Activated naive CD4-positive, alpha-beta T cell treated with Interleukin-2 at 50 U/mL for 16 hours (primary cell): ENCODE data around the gene FAM13A.
"Not testable (repeated sequence)": the region's sequence is repeated elsewhere in the genome, so short reads cannot be mapped to it uniquely, and the experiment has no call there.

Experiments used
- DNase-seq: peaks from one replicate; pipeline ENCODE4 v3.0.0-alpha.2; 2020

The FAM13A gene

DNA sequence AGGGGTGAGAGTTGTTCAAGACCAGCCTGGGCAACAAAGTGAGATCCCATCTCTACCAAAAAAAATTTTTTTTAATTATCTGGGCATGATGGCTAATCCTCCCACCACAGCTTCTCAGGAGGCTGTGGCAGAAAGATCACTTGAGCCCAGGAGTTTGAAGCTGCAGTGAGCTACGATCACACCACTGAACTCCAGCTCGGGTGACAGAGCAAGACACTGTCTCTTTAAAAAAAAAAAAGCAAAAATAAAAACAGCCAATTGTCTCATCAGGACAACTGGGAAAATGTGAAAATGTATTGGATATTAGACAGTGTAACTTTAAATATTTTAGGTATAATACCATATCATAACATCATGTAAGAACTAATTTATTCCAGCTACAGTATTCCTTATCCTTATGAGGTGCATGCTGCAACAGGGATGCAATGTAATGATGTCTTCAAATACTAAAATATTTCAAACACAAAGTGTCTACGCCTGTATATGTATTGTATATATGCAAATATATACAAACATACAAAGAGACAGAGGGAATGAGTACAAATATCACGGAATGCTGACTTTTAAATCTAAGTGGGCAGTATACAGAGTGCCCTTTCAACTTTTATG lies 17.2 kb downstream of the FAM13A start:
- no peak for DNase-seq

DNA sequence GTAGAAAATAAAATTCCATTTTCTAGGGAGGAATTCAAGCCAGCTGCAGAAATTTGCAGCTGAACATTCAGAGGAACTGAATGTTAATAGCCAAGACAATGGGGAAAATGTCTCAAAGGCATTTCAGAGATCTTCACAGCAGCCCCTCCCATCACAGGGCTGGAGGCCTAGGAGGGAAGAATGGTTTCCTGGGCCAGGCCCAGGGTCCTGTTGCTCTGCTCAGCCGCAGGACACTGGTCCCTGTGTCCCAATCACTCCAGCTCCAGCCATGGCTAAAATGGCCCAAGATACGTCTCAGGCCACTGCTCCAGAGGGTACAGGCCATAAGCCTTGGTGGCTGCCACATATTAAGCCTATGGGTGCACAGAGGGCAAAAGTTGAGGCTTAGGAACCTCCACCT lies 20.4 kb downstream of the FAM13A start:
- no peak for DNase-seq

DNA sequence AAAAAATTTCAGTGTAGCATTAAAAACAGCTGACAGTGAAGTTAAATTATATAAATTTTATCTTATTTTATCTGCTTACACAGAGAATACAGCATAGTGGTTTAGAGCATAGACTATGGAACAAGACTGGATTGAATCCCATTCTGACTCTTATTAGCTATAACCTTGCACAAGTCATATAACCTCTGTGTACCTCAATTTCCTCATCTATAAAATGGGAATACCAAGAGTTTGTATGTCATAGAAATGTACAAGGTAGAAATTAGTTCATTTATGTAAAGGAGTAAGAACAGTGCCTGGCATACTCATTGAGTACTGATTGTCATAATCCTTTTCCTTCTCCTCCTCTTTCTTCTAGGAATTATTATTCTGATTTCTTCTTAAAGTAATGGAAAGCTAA lies 25.7 kb downstream of the FAM13A start:
- no peak for DNase-seq

DNA sequence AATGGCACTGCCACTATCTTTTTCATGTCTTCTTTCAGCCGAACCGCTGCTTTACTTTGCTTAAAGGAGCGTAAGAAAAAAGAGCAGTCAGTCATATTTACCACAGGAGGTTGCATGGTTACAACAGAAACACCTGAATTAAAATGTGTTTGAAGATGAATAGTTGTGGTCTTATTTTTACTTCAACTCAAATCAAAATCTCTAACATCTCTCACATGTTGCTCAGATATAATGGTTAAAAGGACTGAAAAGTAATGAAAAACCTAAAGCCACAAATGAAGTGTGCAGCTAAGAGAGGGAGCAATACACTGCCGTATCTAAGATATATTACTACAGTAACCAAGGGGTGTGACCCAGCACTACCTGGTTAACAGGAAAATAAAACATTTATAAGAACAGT lies 27.4 kb downstream of the FAM13A start:
- DNase-seq, result no peak

DNA sequence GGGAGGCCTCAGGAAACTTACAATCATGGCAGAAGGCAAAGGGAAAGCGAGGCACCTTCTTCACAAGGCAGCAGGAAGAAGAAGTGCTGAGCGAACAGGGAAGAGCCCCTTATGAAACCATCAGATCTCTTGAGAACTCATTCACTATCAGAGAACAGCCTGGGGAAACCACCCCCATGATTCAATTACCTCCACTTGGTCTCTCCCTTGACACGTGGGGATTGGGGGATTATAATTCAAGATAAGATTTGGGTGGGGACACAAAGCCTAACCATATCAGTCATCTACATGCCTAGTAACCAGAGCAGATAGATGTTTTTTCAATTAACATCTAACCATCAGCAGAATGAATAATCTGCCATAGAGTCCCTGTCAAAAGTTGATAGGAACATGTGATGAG lies 30.4 kb downstream of the FAM13A start:
- no peak for DNase-seq

DNA sequence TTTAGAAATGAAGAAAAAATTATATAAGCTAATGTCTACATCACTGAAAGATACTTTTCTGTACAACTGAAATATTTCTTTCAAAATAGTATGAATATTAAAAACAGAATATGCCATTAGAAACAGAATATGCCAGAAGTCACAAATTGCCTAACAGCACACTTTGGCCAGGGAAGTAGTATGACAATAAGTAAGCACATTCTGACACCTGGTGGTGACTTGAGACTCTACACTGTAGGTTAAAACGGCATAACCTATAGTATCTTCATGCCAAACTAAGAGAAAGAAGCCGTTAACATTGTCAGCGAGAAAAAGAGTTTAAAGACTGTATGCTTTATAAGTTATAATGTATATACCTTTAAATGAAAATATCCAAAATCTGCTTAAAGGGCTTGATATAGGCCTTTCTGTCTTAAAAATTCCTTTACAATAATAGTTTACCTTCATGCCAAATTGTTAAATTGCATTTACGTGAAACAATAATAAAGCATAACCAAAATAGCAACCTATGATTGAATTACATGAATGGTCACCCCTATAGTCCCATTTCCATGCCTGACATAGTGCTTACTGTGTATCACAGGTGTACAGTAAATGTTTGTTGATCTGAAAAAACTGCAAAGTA lies 32.8 kb downstream of the FAM13A start:
- peak; percentile 29 for DNase-seq

DNA sequence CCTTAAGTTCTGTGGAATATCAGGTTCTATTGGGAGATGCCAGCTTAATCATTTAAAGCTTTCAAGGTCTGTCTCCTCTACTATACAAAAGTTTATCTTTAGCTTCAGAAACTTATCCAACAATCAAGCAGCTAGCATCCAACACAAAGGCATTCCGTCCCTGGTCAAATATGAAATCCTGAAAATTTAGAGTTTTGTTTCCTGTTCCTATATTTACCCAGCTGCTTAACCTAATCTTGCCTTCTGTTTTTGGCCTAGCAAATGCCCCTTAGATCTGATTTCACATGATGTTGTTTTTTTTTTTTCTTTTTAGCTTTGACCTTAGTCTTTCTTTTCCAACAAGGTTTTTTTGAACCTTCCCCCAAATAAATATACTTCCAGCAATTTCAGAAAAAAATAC lies 33.8 kb downstream of the FAM13A start:
- DNase-seq, result no peak

DNA sequence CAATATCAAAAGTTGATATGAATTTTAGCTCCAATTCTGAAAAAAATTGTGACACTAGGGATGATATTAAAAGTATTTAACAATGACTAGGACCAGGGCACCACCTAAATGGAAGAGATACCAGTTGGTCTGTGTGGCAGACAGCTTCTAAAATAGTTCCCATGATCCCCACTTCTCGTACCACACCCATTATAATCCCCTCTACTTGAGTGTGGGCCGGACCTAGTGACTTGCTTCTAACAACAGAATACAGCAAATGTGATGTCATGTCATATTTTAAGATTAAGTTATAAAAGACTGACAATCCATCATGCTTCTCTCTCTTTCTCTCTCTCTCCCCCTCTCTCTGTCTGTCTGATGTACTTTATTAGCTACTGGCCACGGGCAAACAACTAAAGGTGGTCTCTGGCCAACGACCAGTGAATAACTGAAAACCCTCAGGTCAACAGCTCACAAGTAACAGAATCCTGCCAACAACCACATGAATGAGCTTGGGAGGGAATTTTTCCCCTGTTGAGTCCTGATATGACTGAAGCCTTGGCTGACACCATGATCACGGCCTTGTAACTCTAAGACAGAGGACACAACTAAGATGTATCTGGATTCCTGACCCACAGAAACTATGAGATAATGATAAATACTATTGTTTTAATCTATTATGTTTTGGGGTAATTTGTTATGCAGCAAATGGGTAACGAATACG lies 34.4 kb downstream of the FAM13A start:
- no peak for DNase-seq

DNA sequence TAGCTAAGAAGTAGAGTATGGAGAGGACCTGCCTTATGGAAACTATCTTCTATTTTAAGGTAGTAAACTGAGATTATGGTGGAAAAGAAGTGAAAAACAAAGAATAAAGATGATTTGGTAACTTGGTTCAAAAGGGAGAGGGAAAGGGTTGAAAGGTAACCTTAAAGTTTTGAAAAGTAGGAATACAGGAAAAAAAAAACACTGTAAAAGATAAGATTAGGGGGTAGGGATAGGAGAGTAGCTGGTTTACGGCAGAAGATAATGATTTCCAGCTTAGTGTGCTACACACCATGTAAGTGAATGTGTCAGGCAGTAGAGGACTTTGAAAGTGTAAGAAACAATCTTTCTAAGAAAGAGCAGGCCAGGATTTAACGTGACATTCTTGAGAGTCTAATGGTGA lies 35.3 kb downstream of the FAM13A start:
- no peak for DNase-seq

DNA sequence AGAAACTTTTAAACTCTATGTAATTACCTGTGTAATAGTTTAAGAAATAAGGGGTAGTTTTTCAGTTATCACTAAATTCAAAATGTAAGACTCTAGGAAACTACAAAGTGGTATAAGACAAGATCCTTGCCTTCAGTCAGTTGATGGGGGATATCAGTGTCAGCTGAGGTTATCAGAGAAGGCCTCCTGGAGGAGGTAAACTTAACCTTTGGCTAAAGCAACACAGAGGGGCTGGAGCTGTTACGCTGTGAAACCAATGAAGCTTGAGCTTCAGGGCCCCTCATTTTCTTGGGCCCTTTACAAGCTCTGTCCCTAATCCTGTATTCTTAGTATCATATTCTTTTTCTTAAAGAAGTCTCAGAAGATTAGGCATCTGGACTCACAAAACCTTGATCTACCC lies 35.9 kb downstream of the FAM13A start:
- DNase-seq, result no peak

DNA sequence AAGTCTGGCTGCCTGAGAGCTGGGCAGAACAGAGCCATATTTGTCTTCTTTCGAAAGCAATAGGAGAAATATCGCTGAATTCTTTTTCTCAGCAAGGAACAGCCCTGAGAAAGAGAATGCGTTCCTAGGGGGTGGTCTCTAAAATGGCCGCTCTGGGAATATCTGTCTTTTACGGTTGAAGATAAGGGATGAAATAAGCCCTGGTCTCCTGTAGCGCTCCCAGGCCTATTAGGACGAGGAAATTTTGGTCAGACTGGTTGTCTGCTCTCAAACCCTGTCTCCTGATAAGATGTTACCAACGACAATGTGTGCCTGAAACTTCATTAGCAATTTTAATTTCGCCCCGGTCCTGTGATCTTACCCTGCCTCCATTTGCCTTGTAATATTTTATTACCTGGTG lies 42.1 kb downstream of the FAM13A start:
- DNase-seq, result not testable (repeated sequence)

DNA sequence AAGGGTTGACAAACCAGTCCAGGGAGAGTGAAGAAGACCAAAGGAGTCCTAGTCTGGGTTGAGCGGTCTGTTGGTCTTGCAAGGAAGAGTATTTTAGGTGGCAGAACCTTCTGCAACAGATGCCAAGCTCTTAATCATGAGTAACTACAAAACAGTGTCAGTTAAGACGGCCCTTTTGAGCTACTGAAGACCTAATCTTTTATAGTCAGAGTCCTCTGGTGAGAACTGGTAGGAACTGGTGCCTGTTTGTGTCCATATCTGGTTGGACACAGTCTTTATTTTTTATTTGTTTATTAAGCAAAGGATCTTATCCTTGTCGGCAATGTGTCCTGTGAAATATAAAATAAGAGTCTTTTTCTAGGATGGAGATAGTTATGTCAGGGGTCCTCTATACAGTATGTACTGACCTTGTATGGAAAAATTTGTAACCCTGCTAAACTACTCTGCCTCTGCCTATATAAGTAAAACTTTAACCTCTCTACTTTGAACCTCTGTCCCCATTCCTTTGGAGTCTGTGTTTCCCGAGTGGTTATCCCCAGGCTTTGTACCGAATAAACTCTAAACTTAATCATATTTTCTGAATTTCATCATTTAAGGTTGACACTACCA lies 47.1 kb downstream of the FAM13A start:
- DNase-seq, result no peak

DNA sequence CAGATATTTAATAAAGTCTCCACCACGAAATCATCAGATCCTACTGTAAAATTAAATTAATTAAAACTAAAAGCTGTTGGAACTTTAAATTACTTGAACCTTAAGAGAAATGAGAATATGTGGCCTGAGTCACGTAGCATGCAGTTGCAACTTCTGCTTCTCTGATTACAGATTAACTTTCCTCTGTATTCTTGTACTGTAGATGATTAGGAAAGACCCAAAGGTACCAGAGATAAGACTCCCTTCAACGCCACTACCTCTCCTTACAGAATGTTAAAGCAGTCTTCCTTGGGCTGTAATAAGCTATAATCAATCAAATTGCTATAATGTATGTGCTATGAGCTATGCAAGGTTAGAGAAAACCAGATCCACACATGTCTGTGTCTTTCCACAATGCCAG lies 47.9 kb downstream of the FAM13A start:
- DNase-seq, result no peak

DNA sequence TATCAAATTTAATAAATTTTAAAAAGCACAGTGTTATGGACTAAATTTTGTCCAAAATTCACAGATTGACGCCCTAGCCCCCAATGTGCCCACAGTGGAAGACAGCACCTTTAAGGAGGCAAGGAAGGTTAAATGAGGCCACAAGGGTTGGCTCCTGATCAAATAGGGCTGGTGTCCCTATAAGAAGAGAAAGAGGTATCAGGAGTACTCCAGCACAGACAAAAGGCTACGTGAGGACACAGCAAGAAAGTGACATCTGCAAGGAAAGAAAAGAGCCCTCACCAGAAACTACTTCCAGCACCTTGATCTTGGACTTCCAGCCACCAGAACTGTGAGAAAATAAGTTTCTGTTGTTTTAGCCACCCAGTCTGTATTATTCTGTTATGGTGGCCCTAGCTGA lies 48.8 kb downstream of the FAM13A start:
- no peak for DNase-seq

DNA sequence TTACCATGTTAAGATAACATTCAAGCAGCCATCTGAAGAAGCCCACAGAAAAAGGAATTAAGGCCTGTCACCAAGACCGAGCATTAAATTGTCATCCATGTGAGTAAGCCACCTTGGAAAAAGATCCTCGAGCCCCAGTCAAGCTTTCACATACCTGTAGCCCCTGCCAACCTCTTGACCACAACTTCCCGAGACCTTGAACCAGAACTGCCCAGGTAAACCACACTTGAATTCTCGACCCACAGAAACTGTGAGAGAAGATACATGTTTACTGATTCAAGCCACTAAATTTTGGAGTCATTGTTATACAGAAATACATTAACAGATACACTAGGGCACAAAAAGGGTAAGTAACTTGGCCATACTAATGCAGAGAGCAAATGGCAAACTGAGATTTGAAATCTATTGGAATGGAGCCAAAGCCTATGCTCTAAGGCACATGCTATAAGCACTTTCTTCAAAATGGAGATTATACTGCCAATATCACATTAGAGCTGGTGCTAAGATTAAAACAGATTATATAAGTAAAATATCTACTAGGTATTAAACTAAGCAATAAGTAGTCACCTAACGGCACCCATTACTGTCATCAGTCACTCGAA lies 49.5 kb downstream of the FAM13A start:
- DNase-seq, result no peak

DNA sequence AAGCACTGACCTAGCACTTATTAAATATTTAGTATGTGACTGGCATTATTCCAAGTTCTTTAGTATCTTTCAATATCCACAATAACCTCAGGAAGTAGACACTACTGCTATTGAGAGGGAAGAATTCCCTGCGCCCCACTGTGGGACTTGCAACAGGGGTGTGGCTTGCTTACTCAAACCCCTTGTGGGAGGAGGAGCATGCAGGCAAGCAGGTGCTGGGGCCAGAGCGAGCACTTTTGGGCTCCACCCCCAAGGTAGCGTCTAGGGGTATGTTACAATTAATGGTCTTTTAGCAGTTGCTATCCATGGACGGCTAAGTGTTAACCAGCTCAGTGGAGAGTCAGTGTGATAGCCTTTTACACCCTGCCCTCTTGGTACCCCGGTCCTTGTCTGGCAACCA lies 50.7 kb downstream of the FAM13A start:
- DNase-seq, result no peak

DNA sequence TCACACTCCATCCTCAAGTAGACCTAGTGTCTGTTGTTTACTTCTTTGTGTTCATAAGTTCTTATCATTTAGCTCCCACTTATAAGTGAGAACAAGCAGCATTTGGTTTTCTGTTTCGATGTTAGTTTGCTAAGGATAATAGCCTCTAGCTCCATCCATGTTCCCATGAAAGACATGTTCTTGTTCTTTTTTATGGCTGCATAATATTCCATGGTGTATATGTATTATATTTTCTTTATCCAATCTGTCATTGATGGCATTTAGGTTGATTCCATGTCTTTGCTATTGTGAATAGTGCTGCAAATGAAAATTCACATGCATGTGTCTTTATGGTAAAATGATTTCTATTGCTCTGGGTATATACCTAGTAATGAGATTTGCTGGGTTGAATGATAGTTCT lies 51.9 kb downstream of the FAM13A start:
- not testable (repeated sequence) for DNase-seq

DNA sequence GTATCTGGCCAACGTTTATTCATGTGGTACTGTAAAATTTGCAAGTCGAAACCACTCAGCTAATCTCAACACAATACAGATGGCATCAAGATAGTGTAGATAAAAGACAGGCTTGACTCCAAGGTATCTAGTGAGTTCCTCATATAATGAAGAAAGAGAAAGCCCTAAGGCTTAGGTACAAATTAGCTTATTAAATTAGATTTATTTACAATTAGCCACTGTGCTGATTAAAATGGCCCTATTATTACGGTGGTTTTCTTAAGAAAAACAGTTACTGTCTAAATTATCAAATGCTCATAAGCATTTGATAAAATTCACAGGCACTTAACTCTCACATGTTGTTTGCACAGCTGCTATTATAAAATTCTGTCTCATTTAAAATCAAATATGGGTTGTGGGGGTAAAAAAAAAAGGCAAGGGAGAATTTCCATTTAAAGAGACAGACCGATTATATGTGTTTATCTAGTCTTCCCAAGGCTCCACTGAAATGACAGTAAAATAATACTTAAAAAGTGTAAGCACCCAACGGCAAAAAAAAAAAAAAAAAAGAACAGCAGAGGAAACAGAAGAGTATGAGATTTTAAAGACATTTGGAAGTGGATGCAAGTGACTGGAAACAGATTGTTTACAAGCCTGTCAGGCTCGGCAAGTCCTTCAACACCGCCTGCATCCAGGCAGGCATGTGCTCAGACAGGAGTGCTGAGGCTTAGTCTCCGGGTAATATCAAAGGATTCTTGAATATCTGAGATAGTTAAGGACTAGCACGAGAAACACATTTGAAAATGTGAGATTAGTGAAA lies 55.1 kb downstream of the FAM13A start:
- DNase-seq, result no peak

DNA sequence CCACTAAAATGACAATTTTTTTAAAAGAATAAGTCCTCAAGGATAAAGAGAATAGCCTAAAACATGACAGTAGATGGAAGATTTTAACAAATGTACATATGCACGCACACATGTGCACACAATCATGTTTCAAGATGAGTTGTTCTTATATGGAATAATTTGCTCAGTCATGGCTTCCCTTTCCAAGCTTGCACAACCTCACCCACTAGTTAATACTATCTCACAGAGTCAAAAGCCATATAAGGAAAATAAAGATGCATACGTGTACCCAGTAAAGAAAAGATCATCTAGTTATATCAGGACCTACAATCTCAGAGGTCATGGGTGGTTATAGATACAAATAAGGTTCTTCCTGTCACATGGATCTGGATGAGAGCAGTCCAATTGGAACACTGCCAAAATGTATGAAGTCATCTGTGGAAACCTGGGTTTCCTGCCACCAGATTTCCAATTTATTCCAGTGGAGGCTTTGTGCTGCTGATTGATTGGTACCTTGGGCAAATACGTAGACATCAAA lies 56.1 kb downstream of the FAM13A start:
- no peak for DNase-seq

DNA sequence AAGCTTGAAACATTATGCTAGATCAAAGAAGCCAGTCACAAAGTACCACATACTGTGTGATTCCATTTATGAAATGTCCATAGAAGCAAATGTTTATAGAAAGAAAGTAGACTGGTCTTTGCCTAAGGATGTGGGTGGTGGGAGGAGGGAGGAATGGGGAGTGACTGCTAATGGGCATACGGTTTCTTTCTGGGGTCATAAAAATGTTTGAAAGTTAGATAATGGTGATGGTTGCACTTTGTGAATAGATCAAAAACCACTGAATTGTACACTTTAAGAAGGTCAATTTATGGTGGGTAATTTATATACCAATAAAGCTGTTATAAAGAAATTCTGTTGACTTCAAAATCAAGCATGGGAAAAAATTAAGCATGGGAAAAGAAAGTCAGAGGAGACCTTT lies 56.6 kb downstream of the FAM13A start:
- no peak for DNase-seq

DNA sequence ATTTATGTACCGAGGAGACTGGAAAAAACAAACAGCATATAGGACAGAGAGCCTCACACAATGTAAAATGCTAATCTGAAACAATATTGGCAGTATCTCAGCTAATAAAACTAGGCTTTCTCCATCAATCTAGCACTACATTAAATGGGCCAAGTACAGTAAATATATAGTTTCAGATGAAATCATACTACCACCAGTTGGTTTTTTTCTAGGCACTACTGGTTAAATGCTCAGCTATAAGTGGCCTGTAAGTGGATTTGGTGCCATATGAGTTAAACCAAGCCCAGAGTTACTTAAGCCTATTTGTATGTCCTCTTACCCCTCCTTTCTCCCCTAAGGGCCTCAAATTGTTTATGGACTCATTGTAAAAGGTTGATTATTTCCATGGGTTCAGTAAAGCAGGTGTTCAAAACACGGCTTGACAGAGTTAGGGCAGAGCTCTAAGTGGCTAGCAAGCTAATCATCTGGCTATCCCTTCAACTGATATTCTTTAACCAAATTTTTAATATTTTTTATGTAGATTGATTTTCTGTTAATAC lies 57.5 kb downstream of the FAM13A start:
- DNase-seq, result no peak

DNA sequence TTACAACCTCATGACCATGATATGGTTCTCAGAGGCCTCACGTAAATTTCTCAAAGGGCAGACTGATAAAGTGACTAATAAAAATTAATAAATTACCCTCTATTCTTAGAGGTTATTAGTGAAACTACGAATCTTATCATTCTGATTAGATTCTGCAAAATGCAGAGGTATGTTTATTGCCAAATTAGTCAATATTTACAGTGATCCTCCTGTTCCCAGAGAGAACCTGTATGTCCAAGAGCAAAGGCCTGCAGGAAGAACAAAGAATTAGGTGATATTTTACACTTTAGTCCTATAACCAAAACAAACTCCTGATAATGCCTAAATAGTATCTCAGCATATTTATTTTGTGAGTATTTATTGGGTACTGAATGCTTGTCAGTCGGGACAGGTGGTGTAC lies 58.1 kb downstream of the FAM13A start:
- no peak for DNase-seq
